IMR-90 (cell line): ENCODE results near the gene SLC25A52. TPM values are rescaled to one million over a fixed set of nuclear protein-coding genes. Genes with fewer than 3 reads are reported as not detected.

Experiments used
- ATAC-seq: fragments of 200-7000 bp; cut with Tn5 transposase; 2 replicates; pipeline ENCODE4 v1.9.1; 2020; ENCODE audit warnings: low read depth, mild to moderate bottlenecking, moderate library complexity
- BruUV-seq: library from RNA; stranded (reverse); fragments of 400-500 nt; replicated peaks from 2 replicates; lab custom pipeline; 2021; lab: Mats Ljungman, UMichigan
- CTCF ChIA-PET: fragments of 300-600 bp; formaldehyde crosslinking; extraction: SDS; loops from one replicate; lab custom pipeline; 2021; ENCODE audit warnings: antibody characterized with exemption; lab: Yijun Ruan, JAX
- POLR2A ChIA-PET: fragments of 300-600 bp; sonication (Branson Sonifier 250); formaldehyde crosslinking; loops from one replicate; lab custom pipeline; 2022; ENCODE audit warnings: antibody characterized with exemption; ENCODE audit not compliant: unreplicated experiment; lab: Charles Lee
- DNase-seq: peaks from one replicate; pipeline ENCODE4 v3.0.0; 2013
- H2AFZ ChIP-seq: replicated peaks from 2 replicates; pipeline ENCODE3; 2013; ENCODE audit warnings: low read length, mild to moderate bottlenecking; ENCODE audit not compliant: poor library complexity
- H2AK5ac ChIP-seq: 2 replicates; pipeline ENCODE4 v1.6.1; 2013; ENCODE audit warnings: low read depth, low read length, inconsistent platforms
- H2AK9ac ChIP-seq: replicated peaks from 2 replicates; pipeline ENCODE3; 2013; ENCODE audit warnings: mild to moderate bottlenecking, low read depth, low read length, moderate library complexity; ENCODE audit not compliant: poor library complexity
- H2BK120ac ChIP-seq: 2 replicates; pipeline ENCODE4 v1.6.1; 2013; ENCODE audit warnings: low read depth, low read length, inconsistent platforms
- H2BK15ac ChIP-seq: 3 replicates; pipeline ENCODE4 v1.6.1; 2013; ENCODE audit warnings: low read depth, low read length, inconsistent platforms
- H2BK20ac ChIP-seq: 2 replicates; pipeline ENCODE4 v1.6.1; 2013; ENCODE audit warnings: low read depth, mild to moderate bottlenecking, inconsistent platforms, low read length, moderate library complexity
- H2BK5ac ChIP-seq: 2 replicates; pipeline ENCODE4 v1.6.1; 2013; ENCODE audit warnings: mild to moderate bottlenecking, low read depth, low read length, inconsistent platforms; ENCODE audit not compliant: poor library complexity, severe bottlenecking
- H3K14ac ChIP-seq: replicated peaks from 2 replicates; pipeline ENCODE4 v1.6.1; 2013; ENCODE audit warnings: low read depth, low read length, inconsistent platforms
- H3K18ac ChIP-seq: 2 replicates; pipeline ENCODE4 v1.6.1; 2013; ENCODE audit warnings: low read depth, low read length, control low read depth
- H3K23ac ChIP-seq: 2 replicates; pipeline ENCODE4 v1.6.1; 2013; ENCODE audit warnings: low read depth, low read length, inconsistent platforms
- H3K27ac ChIP-seq: 2 replicates; pipeline ENCODE4 v1.5.1; 2013; ENCODE audit warnings: mild to moderate bottlenecking, control low read depth, low read length; ENCODE audit not compliant: insufficient read depth
- H3K27me3 ChIP-seq: 2 replicates; pipeline ENCODE4 v1.6.1; 2013; ENCODE audit warnings: low read length; ENCODE audit not compliant: control insufficient read depth, insufficient read depth
- H3K36me3 ChIP-seq: 2 replicates; pipeline ENCODE4 v1.6.1; 2013; ENCODE audit warnings: low read length, mixed read lengths; ENCODE audit not compliant: control insufficient read depth, insufficient read depth
- H3K4ac ChIP-seq: 2 replicates; pipeline ENCODE4 v1.6.1; 2013; ENCODE audit warnings: low read depth, low read length, inconsistent platforms
- H3K4me1 ChIP-seq: 2 replicates; pipeline ENCODE4 v1.6.1; 2013; ENCODE audit warnings: low read length, mixed read lengths; ENCODE audit not compliant: control insufficient read depth, insufficient read depth
- H3K4me2 ChIP-seq: 2 replicates; pipeline ENCODE4 v1.6.1; 2013; ENCODE audit warnings: low read depth, mild to moderate bottlenecking, control low read depth, low read length, moderate library complexity
- H3K4me3 ChIP-seq: 2 replicates; pipeline ENCODE4 v1.5.1; 2013; ENCODE audit warnings: low read depth, mild to moderate bottlenecking, control low read depth, low read length, moderate library complexity; ENCODE audit not compliant: insufficient read depth
- H3K56ac ChIP-seq: 2 replicates; pipeline ENCODE4 v1.6.1; 2013; ENCODE audit warnings: low read length, inconsistent platforms; ENCODE audit not compliant: insufficient read depth; ENCODE audit errors: extremely low read depth
- H3K79me1 ChIP-seq, 2 experiments: 2 replicates each; pipeline ENCODE4 v1.6.1; 2013; ENCODE audit warnings: low read length in 2 of 2, inconsistent platforms in 1 of 2, low read depth in 1 of 2
- H3K9ac ChIP-seq: 2 replicates; pipeline ENCODE4 v1.6.1; 2013; ENCODE audit warnings: low read depth, low read length, control low read depth
- H3K9me1 ChIP-seq: 2 replicates; pipeline ENCODE4 v1.6.1; 2013; ENCODE audit warnings: low read length, inconsistent platforms; ENCODE audit not compliant: insufficient read depth
- H3K9me3 ChIP-seq: 2 replicates; pipeline ENCODE4 v1.6.1; 2013; ENCODE audit warnings: low read length; ENCODE audit not compliant: control insufficient read depth, insufficient read depth
- H4K20me1 ChIP-seq: 2 replicates; pipeline ENCODE4 v1.6.1; 2013; ENCODE audit warnings: low read length, inconsistent platforms; ENCODE audit not compliant: insufficient read depth
- H4K5ac ChIP-seq: 2 replicates; pipeline ENCODE4 v1.6.1; 2013; ENCODE audit warnings: mild to moderate bottlenecking, low read depth, low read length, control low read depth
- H4K8ac ChIP-seq, 2 experiments: 2 replicates each; pipeline ENCODE4 v1.6.1; 2013; ENCODE audit warnings: low read depth in 2 of 2, low read length in 2 of 2, control low read depth in 1 of 2, inconsistent platforms in 1 of 2
- H4K91ac ChIP-seq: 2 replicates; pipeline ENCODE4 v1.6.1; 2013; ENCODE audit warnings: low read depth, low read length, inconsistent platforms; ENCODE audit not compliant: insufficient read depth
- BHLHE40 ChIP-seq: fragments of 150-350 bp; IDR thresholded peaks from 2 replicates; pipeline ENCODE4 v1.6.1; 2016; ENCODE audit warnings: mild to moderate bottlenecking, low read depth, low read length
- CEBPB ChIP-seq: IDR thresholded peaks from 2 replicates; pipeline ENCODE4 v1.6.1; 2012; ENCODE audit warnings: low read depth, low read length, improper control_type of control experiment
- FOS ChIP-seq: fragments of 150-350 bp; IDR thresholded peaks from 2 replicates; pipeline ENCODE4 v1.6.1; 2016; ENCODE audit warnings: low read depth, low read length
- MAFK ChIP-seq: IDR thresholded peaks from 2 replicates; pipeline ENCODE4 v1.6.1; 2012; ENCODE audit warnings: low read depth, low read length, improper control_type of control experiment
- MAZ ChIP-seq: IDR thresholded peaks from 2 replicates; pipeline ENCODE4 v1.6.1; 2012; ENCODE audit warnings: low read depth, mild to moderate bottlenecking, low read length, improper control_type of control experiment, moderate library complexity, borderline replicate concordance
- RAD21 ChIP-seq: IDR thresholded peaks from 2 replicates; pipeline ENCODE4 v1.6.1; 2012; ENCODE audit warnings: low read length, improper control_type of control experiment
- RFX5 ChIP-seq: IDR thresholded peaks from 2 replicates; pipeline ENCODE4 v1.8.0; 2012; ENCODE audit warnings: low read depth, mild to moderate bottlenecking, low read length, moderate library complexity
- USF2 ChIP-seq: fragments of 150-350 bp; IDR thresholded peaks from 2 replicates; pipeline ENCODE4 v1.6.1; 2017; ENCODE audit warnings: mild to moderate bottlenecking, antibody characterized with exemption, low read length, low read depth
- WGBS, 2 experiments: methylation state at CpG; one replicate each; pipeline versions ENCODE4 v1.1.5 to v1.1.7; 2013; ENCODE audit warnings: missing lambda C conversion rate in 2 of 2; ENCODE audit not compliant: insufficient read length in 1 of 2; ENCODE audit errors: extremely low coverage in 2 of 2; 5-methylcytosine and 5-hydroxymethylcytosine counted together
- dilution Hi-C: fragments of 300-500 bp; cut with HindIII; formaldehyde crosslinking; loops from one replicate; pipeline ENCODE4 v1.14.3; 2018; ENCODE audit warnings: low sequenced_read_pairs; ENCODE audit not compliant: unreplicated experiment
- in situ Hi-C: fragments of 300-500 bp; cut with MboI; formaldehyde crosslinking; loops from 3 replicates; pipeline ENCODE4 v1.14.3; 2019; ENCODE audit warnings: low sequenced_read_pairs, inconsistent platforms, mixed read lengths
- intact Hi-C: fragments of 100-400 bp; cut with micrococcal nuclease; formaldehyde crosslinking; loops from 2 replicates; pipeline ENCODE4 v1.10.0; 2022
- polyA plus RNA-seq, 3 experiments: library from polyadenylated mRNA; depleted of rRNA; stranded (reverse); fragments of >200 nt; gene quantifications; 2 replicates each; pipeline ENCODE4 v1.2.3, GENCODE V29; 2012; ENCODE audit warnings: low replicate concordance in 1 of 3
- total RNA-seq: library from RNA; depleted of rRNA; stranded (reverse); fragments of >200 nt; gene quantifications from 2 replicates; pipeline ENCODE4 v1.2.3, GENCODE V29; 2012

Gene SLC25A52
- total and polyA plus RNA-seq, 2 of the 4 experiments (the other 2 are of a cell fraction) = not detected

GRCh38 chr18:31746396-31746795 lies 14.3 kb downstream of the SLC25A52 start:
- no peak overlapping the region for H4K5ac ChIP-seq
- ATAC-seq (no peak), DNase-seq (no peak)
- H3K18ac ChIP-seq = no peak overlapping the region
- H3K4me1 ChIP-seq = no peaks in the 10 kb centered on the region
- no peak overlapping the region for H3K23ac ChIP-seq
- no peak overlapping the region for H2BK120ac ChIP-seq
- BruUV-seq = no TSS peak
- no peak overlapping the region for H3K4ac ChIP-seq
- H3K27ac ChIP-seq = no peak overlapping the region
- in situ Hi-C loops (no loop called here), intact Hi-C loops (no loop called here), dilution Hi-C loops (no loop called here)
- no peak overlapping the region for H2BK5ac ChIP-seq
- H3K9me1 ChIP-seq = no peaks in the 10 kb centered on the region
- no peak overlapping the region for H2BK15ac ChIP-seq
- no peak overlapping the region for H3K14ac ChIP-seq
- ChIA-PET CTCF (no interaction called here), POLR2A (no interaction called here)
- H2AFZ ChIP-seq = no peak overlapping the region
- H4K8ac ChIP-seq = no peak overlapping the region
- no peaks in the 10 kb centered on the region for H3K79me1 ChIP-seq
- no peak overlapping the region for H3K4me2 ChIP-seq
- no peak overlapping the region for H4K91ac ChIP-seq
- H3K56ac ChIP-seq = no peak overlapping the region
- H3K36me3 ChIP-seq = no peaks in the 10 kb centered on the region
- H3K4me3 ChIP-seq = no peak overlapping the region
- no peak overlapping the region for H2AK5ac ChIP-seq
- TF ChIP-seq MAZ (no peak), CEBPB (no peak), BHLHE40 (no peak), MAFK (no peak), FOS (no peak), RFX5 (no peak), USF2 (no peak), RAD21 (no peak)
- no peaks in the 10 kb centered on the region for H3K27me3 ChIP-seq
- H2AK9ac ChIP-seq = no peak overlapping the region
- H3K9me3 ChIP-seq = no peaks in the 10 kb centered on the region
- no peak overlapping the region for H2BK20ac ChIP-seq
- WGBS, 2 experiments = 67% methylated on average over 2 of the region's 4 CpGs; no CpG with 5 or more reads in 1 of the 2 experiments
- no peak overlapping the region for H3K9ac ChIP-seq
- no peaks in the 10 kb centered on the region for H4K20me1 ChIP-seq
